MM.1S (cell line): ENCODE data around the gene PDE1C.

Experiments used
- DNase-seq: peaks from one replicate; pipeline ENCODE4 v3.0.0-alpha.2; 2015
- H2AFZ ChIP-seq: fragments of 300-600 bp; sonication (generic); 2 replicates; pipeline ENCODE4 v1.6.0; 2016; ENCODE audit warnings: antibody characterized with exemption, low read length
- H3F3A ChIP-seq: fragments of 300-600 bp; sonication (generic); 2 replicates; pipeline ENCODE4 v1.6.1; 2016; ENCODE audit warnings: mild to moderate bottlenecking, antibody characterized with exemption, low read length, moderate library complexity, mixed read lengths; ENCODE audit not compliant: insufficient read depth
- H3K27ac ChIP-seq: fragments of 300-600 bp; sonication (generic); 2 replicates; pipeline ENCODE4 v1.5.1; 2016; ENCODE audit warnings: mild to moderate bottlenecking, low read length
- H3K27me3 ChIP-seq: fragments of 300-600 bp; sonication (generic); replicated peaks from 2 replicates; pipeline ENCODE4 v1.6.0; 2016; ENCODE audit warnings: low read length; ENCODE audit not compliant: insufficient read depth
- H3K36me3 ChIP-seq: fragments of 300-600 bp; sonication (generic); replicated peaks from 2 replicates; pipeline ENCODE4 v1.6.1; 2016; ENCODE audit warnings: mild to moderate bottlenecking, low read length, mixed read lengths; ENCODE audit not compliant: insufficient read depth
- H3K4me1 ChIP-seq: fragments of 300-600 bp; sonication (generic); 2 replicates; pipeline ENCODE4 v1.6.1; 2016; ENCODE audit warnings: low read length, mixed read lengths
- H3K4me2 ChIP-seq: fragments of 300-600 bp; sonication (generic); 2 replicates; pipeline ENCODE4 v1.6.0; 2016; ENCODE audit warnings: low read depth, low read length
- H3K4me3 ChIP-seq: fragments of 300-600 bp; sonication (generic); 2 replicates; pipeline ENCODE4 v1.5.1; 2016; ENCODE audit warnings: low read length, mixed read lengths
- H3K79me2 ChIP-seq: fragments of 300-600 bp; sonication (generic); 2 replicates; pipeline ENCODE4 v1.6.1; 2016; ENCODE audit warnings: mixed run types, low read length, mixed read lengths
- H3K9ac ChIP-seq: fragments of 300-600 bp; sonication (generic); 2 replicates; pipeline ENCODE4 v1.6.1; 2016; ENCODE audit warnings: low read length, mixed read lengths
- H3K9me2 ChIP-seq: fragments of 300-600 bp; sonication (generic); replicated peaks from 2 replicates; pipeline ENCODE4 v1.6.1; 2016; ENCODE audit warnings: mild to moderate bottlenecking, low read length, mixed read lengths; ENCODE audit not compliant: insufficient read depth
- H3K9me3 ChIP-seq: fragments of 300-600 bp; sonication (generic); replicated peaks from 2 replicates; pipeline ENCODE4 v1.6.1; 2016; ENCODE audit warnings: mild to moderate bottlenecking, low read length, mixed read lengths; ENCODE audit not compliant: insufficient read depth
- H4K20me1 ChIP-seq: fragments of 300-600 bp; sonication (generic); 2 replicates; pipeline ENCODE4 v1.6.1; 2016; ENCODE audit warnings: mild to moderate bottlenecking, low read length, moderate library complexity, mixed read lengths; ENCODE audit not compliant: insufficient read depth
- EZH2 ChIP-seq: fragments of 300-600 bp; sonication (generic); optimal IDR thresholded peaks from 2 replicates; pipeline ENCODE3; 2017; ENCODE audit warnings: low read depth, mild to moderate bottlenecking, antibody characterized with exemption, low read length, mixed read lengths
- EZH2phosphoT487 ChIP-seq: fragments of 300-600 bp; sonication (generic); IDR thresholded peaks from 2 replicates; pipeline ENCODE4 v1.6.1; 2018; ENCODE audit warnings: antibody characterized with exemption, low read length
- TF ChIP-seq, protein P1 (sequence below): fragments of 300-600 bp; sonication (generic); IDR thresholded peaks from 2 replicates; pipeline ENCODE4 v1.5.1; 2016; ENCODE audit warnings: antibody characterized with exemption, low read length, mixed read lengths

The PDE1C gene

DNA sequence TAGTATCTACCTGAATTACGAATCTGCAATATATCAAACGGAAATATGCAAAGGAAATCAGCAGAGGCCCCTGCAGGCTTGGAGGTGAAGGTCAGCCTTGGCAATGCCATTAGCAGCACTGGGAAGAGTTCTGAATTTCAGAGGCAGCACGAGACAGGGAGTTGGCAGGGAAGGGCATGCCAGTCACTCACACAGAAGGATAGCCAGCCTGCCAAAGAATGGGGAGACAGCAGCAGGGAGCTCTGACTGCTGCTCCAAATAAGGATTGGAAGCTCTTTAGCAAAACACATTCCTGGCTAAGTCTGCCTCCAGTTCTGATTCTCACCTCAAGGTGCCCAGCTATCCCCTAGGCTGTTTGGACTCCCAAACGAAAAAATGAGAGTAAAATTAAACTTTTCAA lies 188.0 kb downstream of the PDE1C start:
- Histone ChIP-seq H3K4me1 (no peaks in the 10 kb centered on the region), H4K20me1 (no peaks in the 10 kb centered on the region), H3K9me2 (no peaks in the 10 kb centered on the region), H3K27ac (no peak overlapping the region), H3K9ac (no peak overlapping the region), H3K4me2 (no peak overlapping the region), H3K79me2 (no peaks in the 10 kb centered on the region), H3K4me3 (no peak overlapping the region), H3K27me3 (no peaks in the 10 kb centered on the region), H3F3A (no peaks in the 10 kb centered on the region), H3K9me3 (no peaks in the 10 kb centered on the region), H2AFZ (no peak overlapping the region), H3K36me3 (no peaks in the 10 kb centered on the region)
- TF ChIP-seq EZH2 (no peak), EZH2phosphoT487 (no peak)
- TF ChIP-seq, protein P1, sequence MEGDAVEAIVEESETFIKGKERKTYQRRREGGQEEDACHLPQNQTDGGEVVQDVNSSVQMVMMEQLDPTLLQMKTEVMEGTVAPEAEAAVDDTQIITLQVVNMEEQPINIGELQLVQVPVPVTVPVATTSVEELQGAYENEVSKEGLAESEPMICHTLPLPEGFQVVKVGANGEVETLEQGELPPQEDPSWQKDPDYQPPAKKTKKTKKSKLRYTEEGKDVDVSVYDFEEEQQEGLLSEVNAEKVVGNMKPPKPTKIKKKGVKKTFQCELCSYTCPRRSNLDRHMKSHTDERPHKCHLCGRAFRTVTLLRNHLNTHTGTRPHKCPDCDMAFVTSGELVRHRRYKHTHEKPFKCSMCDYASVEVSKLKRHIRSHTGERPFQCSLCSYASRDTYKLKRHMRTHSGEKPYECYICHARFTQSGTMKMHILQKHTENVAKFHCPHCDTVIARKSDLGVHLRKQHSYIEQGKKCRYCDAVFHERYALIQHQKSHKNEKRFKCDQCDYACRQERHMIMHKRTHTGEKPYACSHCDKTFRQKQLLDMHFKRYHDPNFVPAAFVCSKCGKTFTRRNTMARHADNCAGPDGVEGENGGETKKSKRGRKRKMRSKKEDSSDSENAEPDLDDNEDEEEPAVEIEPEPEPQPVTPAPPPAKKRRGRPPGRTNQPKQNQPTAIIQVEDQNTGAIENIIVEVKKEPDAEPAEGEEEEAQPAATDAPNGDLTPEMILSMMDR, result no peak
- no peak for DNase-seq

DNA sequence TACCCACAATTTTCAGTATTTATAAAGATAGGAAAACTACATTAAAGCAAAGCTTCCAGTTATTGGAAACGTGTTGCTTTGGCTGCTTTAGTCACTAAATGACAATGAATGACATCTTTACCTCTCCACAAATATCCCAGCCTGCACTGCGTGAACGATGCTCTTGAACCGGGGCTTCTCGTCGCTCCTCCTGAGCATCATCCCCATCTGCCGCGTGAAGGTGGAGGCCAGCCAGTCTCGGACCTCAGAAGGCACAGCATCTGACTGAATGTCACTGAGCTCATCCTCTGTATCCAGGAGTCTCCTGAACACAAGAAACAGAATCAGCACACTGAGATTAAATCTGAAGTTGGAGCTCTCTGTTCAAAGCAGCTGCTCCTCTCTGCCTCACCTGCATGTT lies 191.3 kb downstream of the PDE1C start:
- H3K36me3 ChIP-seq, result no peaks in the 10 kb centered on the region
- H3K4me3 ChIP-seq, result no peak overlapping the region
- H3K4me2 ChIP-seq, result no peak overlapping the region
- H3K9me2 ChIP-seq, result no peaks in the 10 kb centered on the region
- no peaks in the 10 kb centered on the region for H3F3A ChIP-seq
- H3K79me2 ChIP-seq, result no peaks in the 10 kb centered on the region
- H2AFZ ChIP-seq, result no peak overlapping the region
- H3K9ac ChIP-seq, result no peak overlapping the region
- H3K4me1 ChIP-seq, result no peaks in the 10 kb centered on the region
- DNase-seq, result no peak
- H3K27ac ChIP-seq, result no peak overlapping the region
- no peaks in the 10 kb centered on the region for H3K27me3 ChIP-seq
- TF ChIP-seq, protein P1, result no peak
- TF ChIP-seq EZH2 (no peak), EZH2phosphoT487 (no peak)
- no peaks in the 10 kb centered on the region for H4K20me1 ChIP-seq
- H3K9me3 ChIP-seq, result no peaks in the 10 kb centered on the region

DNA sequence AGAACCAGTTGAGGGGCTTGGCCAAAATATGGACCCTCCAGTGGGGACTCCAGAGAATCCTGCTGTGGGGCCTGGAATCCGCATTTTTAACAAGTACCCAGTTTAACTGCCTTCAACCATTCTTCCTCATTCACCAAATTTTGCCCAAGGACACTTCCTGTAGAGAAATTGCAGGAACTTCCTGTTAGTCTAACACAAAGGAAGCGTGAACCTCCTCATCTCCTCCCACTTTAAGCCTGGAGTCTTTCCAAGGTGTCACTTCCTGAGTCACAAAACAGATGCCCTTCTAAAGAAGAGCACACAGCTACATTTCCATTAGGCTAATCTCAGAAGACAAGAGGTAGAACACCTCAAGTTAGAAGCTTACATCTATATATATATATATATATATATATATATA lies 194.8 kb downstream of the PDE1C start:
- H3K9ac ChIP-seq, result no peak overlapping the region
- no peak overlapping the region for H3K4me2 ChIP-seq
- no peak overlapping the region for H2AFZ ChIP-seq
- H3K9me2 ChIP-seq, result no peaks in the 10 kb centered on the region
- no peaks in the 10 kb centered on the region for H3K9me3 ChIP-seq
- H3K4me3 ChIP-seq, result no peak overlapping the region
- no peaks in the 10 kb centered on the region for H3K36me3 ChIP-seq
- DNase-seq, result no peak
- H4K20me1 ChIP-seq, result no peaks in the 10 kb centered on the region
- H3K79me2 ChIP-seq, result no peaks in the 10 kb centered on the region
- no peaks in the 10 kb centered on the region for H3K4me1 ChIP-seq
- no peak overlapping the region for H3K27ac ChIP-seq
- TF ChIP-seq EZH2phosphoT487 (no peak), EZH2 (no peak)
- TF ChIP-seq, protein P1, result no peak
- no peaks in the 10 kb centered on the region for H3F3A ChIP-seq
- H3K27me3 ChIP-seq, result no peaks in the 10 kb centered on the region
